ENCODE data around the gene PTPN4.
"Not testable (repeated sequence)": the region's sequence is repeated elsewhere in the genome, so short reads cannot be mapped to it uniquely, and the experiment has no call there.

The PTPN4 gene

GRCh38 chr2:119981896-119982295 is 222.2 kb downstream of the PTPN4 start:
- DNase-seq: no peak

GRCh38 chr2:119982506-119982905 is 222.8 kb downstream of the PTPN4 start:
- no peak for DNase-seq

- no peak for DNase-seq
These were observed 223.4 kb downstream of the PTPN4 start for GRCh38 chr2:119983108-119983507.

- DNase-seq: no peak
These were observed 236.4 kb downstream of the PTPN4 start for GRCh38 chr2:119996148-119996547.

GRCh38 chr2:119996896-119997891 is 237.5 kb downstream of the PTPN4 start:
- not testable (repeated sequence) for DNase-seq

GRCh38 chr2:120001471-120001870 is 241.7 kb downstream of the PTPN4 start:
- DNase-seq: no peak

GRCh38 chr2:120004254-120004653 is 244.5 kb downstream of the PTPN4 start:
- no peak for DNase-seq

- DNase-seq: no peak
These were observed 246.3 kb downstream of the PTPN4 start for GRCh38 chr2:120005834-120006521.

- no peak for DNase-seq
These were observed 248.1 kb downstream of the PTPN4 start for GRCh38 chr2:120007851-120008250.

- no peak for DNase-seq
These were observed 252.6 kb downstream of the PTPN4 start for GRCh38 chr2:120012363-120012762.

- DNase-seq: peak; percentile 81
These were observed 253.3 kb downstream of the PTPN4 start, which contains the start of gene EPB41L5 for GRCh38 chr2:120012771-120013596. TSS of gene EPB41L5 (plus strand) at chr2:120013077. CDS start at chr2:120019085, 6,008 bp downstream.

- DNase-seq: no peak
These were observed 254.0 kb downstream of the PTPN4 start for GRCh38 chr2:120013597-120014223.

GRCh38 chr2:120014226-120014980 is 254.7 kb downstream of the PTPN4 start:
- no peak for DNase-seq

- no peak for DNase-seq
These were observed 257.1 kb downstream of the PTPN4 start for GRCh38 chr2:120016800-120017199.

- DNase-seq: no peak
These were observed 257.5 kb downstream of the PTPN4 start for GRCh38 chr2:120017201-120017600.

- no peak for DNase-seq
These were observed 258.8 kb downstream of the PTPN4 start for GRCh38 chr2:120018549-120018948.

GRCh38 chr2:120020554-120020953 is 260.8 kb downstream of the PTPN4 start:
- no peak for DNase-seq

GRCh38 chr2:120022505-120022904 is 262.8 kb downstream of the PTPN4 start:
- DNase-seq: not testable (repeated sequence)

GRCh38 chr2:120026890-120027289 is 267.2 kb downstream of the PTPN4 start:
- no peak for DNase-seq

GRCh38 chr2:120028795-120029194 is 269.1 kb downstream of the PTPN4 start:
- no peak for DNase-seq
